GM19328 (cell line): ENCODE results near the gene SNAPC2.
"Not testable (repeated sequence)": the region's sequence is repeated elsewhere in the genome, so short reads cannot be mapped to it uniquely, and the experiment has no call there.

Experiments used
- ATAC-seq: cut with Tn5 transposase; IDR thresholded peaks from one replicate; pipeline ENCODE4 v1.9.1; 2021; ENCODE audit warnings: mild to moderate bottlenecking, moderate library complexity; ENCODE audit not compliant: unreplicated experiment

SNAPC2 gene

DNA sequence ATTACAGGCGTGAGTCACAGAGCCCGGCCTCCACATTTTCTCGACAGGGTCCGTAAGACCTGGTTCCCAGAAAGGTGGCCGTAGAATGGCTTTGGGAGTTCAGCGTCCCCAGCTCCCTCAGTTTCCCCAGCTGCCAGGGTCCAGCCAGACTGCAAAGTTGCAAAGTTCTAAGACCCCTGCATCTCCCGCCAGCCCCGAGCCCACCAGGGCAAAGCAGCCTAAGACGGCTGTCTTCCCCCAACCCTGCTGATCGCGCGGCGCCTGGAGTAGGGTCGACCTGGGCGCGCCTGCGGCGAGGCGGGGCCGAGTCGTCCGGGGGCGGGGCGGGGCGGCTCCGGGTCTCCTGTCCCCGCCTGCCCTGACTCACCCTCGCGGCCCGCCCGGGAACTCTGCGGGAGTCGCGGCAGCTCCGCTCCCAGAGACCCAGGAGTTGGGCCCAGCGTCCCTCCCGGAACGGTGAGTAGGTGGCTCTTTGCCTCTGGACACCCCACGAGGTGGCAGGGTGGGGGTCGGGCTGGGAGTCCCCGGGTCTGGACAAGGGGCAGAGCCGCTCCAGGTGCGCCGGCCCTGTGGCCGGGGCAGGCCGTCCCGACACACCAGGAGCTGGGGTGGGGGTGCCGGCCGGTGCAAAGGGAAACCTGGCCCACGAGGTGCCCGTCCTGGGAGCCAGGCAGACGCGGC is 31.9 kb upstream of the SNAPC2 start, which contains the start of gene LRRC8E:
Gene LRRC8E (plus strand): TSS at position 366 of the 681 bp plus-strand sequence. CDS start 7,094 bp downstream, outside the sequence.
- no peak for ATAC-seq

DNA sequence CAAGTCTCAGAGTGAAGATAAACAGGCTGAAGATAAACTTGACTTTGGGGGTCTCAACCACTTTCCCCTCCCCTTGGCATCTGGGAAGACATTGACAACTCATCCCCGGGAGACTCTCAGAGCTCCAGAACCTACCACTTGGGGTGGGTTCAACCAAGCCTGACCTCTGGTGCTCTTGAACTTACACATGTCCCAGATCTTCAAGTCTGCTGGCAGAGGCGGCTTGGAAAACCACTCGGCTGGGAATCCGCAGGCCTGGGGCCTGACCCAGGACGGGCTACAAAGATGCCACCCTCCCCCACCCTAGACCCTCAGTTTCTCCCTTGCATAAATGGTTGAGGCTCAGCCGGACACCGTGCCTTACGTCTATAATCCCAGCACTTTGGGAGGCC is 31.3 kb upstream of the SNAPC2 start:
- no peak for ATAC-seq

DNA sequence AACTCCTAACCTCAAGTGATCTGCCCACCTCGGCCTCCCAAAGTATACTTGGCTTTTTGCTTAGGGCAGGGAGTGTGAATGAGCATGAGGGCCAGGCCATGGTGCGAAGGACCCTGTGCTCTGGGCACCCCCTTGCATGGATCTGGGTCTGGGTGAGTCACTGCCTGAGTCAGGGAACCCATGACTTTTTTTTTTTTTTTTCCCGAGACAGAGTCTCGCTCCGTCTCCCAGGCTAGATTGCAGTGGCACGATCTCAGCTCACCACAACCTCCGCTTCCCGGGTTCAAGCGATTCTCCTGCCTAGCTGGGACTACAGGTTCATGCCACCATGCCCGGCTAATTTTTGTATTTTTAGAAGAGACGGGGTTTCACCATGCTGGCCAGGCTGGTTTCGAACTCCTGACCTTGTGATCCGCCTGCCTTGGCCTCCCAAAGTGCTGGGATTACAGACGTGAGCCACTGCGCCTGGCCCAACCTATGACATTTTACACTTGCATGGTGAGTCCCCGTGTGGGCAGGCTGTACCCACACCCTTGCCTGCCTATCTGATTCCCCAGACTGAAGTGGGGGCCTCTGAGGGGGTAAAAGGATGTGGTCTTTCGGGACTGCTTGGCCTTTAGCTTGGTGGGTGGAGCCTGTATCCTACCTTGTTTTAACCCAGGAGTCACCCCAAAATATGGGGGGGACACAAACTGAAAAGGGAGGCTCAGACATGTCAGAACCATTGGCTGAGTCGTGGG is 26.6 kb upstream of the SNAPC2 start:
- ATAC-seq: not testable (repeated sequence)

DNA sequence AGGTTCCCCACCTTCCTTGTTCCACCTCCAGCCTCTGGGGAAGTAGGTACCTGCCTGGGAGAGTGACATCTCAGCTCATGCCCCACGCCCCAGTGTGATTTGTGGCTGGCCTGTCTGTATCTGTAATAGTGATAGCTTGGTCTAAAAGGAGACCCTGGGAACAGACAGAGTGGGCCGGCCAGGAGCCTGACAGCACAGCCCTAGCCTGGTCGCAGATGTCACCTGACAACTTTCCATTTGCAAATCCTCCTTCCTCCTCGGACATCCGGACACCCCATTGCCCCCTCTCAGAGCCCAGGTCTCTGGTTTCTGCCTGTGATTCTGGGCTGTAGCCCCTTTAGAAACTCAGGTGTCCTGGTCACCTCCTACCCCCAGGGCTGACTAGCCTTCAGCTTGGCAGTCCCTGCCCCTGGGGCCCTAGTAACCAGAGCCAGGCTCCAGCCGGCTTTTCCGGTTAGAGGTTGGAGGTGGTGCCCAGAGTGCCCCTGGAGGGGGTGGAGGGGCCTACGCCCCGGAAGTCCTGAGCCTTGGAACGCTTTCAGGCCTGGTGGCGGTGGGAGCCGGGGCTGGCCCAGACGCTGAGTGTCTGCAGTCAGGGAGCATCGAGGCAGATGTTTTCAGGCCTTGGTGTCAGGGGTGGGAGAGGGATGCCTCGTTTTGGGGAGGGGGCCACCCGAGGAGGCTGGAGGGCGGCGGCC is 25.4 kb upstream of the SNAPC2 start:
- ATAC-seq: no peak

DNA sequence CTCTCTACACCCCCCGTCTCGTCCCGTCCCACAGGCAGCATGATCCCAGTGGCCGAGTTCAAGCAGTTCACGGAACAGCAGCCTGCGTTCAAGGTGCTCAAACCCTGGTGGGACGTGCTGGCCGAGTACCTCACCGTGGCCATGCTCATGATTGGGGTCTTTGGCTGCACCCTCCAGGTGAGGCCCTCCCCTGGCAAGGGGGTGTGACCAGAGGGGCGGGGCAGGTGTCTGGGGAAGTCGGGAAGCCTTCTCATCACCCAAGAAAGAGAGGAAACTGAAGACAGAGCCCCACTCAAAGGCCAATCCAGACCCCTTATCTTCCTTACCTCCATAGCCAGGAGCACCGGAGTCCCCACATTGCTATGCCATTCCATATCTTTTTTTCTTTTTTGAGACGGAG is 24.6 kb upstream of the SNAPC2 start:
- no peak for ATAC-seq

DNA sequence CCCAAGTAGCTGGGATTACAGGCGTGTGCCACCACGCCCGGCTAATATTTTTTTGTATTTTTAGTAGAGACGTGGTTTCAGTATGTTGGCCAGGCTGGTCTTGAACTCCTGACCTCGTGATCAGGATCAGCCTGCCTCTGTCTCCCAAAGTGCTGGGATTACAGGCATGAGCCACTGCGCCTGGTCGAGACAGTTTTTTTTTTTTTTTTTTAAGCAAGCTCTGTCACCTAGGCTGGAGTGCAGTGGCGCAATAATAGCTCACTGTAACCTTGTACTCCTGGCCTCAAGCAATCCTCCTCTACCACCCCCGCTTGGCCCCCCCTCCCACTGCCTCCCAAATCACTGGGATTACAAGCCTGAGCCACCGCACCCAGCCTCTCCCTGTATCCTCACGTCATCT is 22.8 kb upstream of the SNAPC2 start:
- no peak for ATAC-seq

DNA sequence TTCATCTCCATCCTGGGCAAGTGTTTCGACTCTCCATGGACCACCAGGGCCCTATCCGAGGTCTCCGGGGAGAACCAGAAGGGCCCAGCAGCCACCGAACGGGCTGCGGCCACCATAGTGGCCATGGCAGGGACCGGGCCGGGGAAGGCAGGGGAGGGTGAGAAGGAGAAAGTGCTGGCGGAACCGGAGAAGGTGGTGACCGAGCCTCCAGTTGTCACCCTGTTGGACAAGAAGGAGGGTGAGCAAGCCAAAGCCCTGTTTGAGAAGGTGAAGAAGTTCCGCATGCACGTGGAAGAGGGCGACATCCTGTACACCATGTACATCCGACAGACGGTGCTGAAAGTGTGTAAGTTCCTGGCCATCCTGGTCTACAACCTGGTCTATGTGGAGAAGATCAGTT is 21.2 kb upstream of the SNAPC2 start:
- ATAC-seq: no peak

DNA sequence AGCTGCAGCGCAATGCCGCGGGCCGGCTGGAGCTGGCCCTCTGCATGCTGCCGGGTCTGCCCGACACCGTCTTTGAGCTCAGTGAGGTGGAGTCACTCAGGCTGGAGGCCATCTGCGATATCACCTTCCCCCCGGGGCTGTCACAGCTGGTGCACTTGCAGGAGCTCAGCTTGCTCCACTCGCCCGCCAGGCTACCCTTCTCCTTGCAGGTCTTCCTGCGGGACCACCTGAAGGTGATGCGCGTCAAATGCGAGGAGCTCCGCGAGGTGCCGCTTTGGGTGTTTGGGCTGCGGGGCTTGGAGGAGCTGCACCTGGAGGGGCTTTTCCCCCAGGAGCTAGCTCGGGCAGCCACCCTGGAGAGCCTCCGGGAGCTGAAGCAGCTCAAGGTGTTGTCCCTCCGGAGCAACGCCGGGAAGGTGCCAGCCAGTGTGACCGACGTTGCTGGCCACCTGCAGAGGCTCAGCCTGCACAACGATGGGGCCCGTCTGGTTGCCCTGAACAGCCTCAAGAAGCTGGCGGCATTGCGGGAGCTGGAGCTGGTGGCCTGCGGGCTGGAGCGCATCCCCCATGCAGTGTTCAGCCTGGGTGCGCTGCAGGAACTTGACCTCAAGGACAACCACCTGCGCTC is 20.3 kb upstream of the SNAPC2 start:
- ATAC-seq: no peak

DNA sequence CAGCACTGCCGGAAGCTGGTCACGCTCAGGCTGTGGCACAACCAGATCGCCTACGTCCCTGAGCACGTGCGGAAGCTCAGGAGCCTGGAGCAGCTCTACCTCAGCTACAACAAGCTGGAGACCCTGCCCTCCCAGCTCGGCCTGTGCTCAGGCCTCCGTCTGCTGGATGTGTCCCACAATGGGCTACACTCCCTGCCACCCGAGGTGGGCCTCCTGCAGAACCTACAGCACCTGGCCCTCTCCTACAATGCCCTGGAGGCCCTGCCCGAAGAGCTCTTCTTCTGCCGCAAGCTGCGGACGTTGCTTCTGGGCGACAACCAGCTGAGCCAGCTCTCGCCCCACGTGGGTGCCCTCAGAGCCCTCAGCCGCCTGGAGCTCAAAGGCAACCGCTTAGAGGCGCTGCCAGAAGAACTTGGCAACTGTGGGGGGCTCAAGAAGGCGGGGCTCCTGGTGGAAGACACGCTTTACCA is 19.7 kb upstream of the SNAPC2 start:
- no peak for ATAC-seq

DNA sequence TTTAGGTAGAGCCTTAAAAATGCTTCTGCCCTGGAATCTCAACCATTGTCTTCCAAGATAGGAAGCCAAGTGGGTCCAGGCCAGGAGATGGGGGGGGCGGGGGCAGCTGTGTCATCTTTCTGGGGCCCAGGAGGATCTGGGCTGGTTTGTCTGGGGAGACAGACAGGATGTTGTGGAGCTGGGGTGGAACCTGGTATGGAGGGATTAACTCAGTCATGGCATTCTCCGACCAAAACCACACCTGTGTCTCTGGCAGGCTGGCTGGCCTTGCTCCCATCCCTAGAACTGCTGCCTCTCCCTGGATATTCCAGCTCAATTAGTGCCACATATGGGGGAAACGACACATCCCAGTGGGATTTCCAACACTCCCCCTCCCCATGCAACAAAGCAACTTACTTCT is 19.2 kb upstream of the SNAPC2 start:
- no peak for ATAC-seq

DNA sequence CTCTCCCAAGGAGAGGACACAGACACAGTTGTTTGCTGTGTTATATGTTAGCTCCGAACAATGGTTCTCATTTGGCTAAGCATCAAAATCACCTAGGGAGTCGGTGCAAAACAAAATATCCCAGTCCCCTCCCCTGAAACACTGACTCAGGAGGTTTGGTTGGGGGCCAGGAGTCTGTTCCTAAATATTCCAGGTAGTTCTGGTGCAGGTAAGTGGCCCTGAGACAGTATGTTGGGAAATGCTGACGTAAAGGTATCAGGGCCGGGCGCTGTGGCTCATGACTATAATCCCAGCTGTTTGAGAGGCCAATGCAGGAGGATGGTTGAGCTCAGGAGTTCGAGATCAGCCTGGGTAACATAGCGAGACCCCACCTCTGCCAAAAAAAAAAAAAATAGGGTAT is 18.8 kb upstream of the SNAPC2 start:
- ATAC-seq: no peak

DNA sequence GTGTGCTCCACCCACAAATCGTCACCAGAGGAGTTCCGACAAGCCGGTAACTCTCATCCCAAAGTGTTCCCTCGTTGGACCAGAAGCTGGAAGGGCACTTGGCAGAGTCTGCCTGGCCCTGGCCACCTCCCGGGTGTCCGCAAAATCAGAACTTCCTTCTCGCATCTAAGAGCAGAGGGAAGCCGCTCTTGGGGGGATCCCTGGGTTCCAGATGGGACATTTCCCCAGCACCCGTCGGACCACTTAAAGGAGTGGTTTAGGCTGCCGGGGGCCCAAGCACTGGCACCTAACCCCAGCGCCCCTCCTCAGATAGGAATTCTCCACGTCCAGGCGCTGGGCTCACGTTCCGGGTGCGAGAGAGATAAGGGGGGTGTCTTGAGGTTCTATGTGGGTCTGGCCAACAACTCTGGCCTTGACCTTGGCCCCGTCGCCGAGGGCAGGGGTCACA is 17.3 kb upstream of the SNAPC2 start:
- no peak for ATAC-seq

DNA sequence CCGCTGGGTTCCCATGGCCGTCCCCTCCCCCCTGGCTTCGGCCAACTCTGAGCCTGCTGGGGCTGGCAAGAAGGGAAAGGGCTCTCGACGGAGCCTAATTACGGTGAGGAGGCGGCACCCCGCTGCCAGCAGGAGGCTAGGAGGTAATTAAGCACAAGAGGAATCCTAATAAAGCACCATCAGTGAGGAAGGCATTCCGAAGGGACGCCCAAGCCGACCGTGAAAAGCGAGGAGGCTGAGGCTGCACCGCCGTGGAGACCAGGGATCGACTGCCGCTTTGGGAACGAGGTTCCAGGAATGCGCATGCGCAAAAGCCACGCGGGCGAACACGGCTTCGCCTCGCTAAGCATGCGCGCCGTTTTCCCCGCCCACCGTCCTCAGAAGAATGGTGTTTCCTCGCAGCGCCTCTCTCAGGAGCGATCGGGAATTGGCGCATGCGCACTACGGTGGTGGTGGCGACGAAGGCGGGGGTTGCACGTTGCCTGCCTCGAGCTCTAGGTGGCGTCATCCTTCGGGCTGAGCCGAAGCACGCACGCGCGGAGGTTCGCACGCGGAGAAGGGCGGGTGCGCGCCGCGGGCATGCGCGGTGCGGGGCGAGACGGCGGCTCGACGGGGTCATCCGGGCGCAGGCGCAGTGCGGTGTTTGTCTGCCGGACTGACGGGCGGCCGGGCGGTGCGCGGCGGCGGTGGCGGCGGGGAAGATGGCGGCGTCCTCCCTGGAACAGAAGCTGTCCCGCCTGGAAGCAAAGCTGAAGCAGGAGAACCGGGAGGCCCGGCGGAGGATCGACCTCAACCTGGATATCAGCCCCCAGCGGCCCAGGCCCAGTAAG is 16.7 kb upstream of the SNAPC2 start, which contains the start of gene MAP2K7:
Gene MAP2K7 (plus strand): TSS at position 634 of the 830 bp plus-strand sequence. CDS start 68 bp downstream, at position 702.
- ATAC-seq: peak; percentile 77

DNA sequence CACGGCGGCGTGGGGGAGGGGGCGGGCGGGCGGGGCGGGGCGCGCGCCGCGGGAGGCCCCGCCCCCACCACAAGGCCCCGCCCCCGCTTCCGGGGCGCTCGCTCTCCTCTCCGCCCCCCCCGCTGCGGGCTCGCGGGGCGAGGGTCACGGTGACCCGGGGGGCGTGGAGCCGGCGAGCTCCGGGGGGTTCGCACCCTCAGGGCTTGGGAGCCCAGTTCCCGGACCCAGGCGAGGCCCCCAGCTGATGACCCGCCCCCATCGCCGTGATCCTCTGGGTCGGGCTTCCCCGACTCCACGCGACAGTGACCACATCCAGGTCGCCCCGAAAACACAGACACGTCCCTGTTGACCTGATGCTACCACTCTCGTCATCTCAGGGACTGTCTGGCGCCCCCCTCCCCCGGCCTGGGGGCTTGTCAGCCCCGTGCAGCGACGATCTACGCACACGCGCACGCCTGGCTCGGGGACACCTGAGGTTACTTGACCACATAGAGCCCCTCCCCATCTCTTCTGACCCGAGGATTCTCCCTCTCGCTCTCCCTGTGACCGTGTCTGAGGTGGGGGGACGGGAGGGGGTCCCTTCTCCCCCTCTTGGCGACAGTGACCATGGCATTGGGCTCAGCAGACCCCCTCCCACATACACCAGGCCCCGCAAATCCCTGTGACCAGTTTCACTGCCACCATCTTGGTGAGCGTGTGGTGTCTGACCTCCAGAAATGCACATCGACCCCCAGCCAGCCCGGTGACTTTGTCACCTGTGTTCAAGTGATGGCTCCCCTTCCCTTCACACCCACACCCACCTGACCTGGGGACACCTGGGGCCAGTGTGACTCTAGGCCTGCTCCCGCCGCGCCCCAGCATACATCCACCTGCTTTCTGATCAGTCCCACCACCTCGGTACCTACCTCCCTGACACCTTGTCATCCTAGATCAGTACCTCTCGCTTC is 15.8 kb upstream of the SNAPC2 start:
- ATAC-seq: peak; percentile 41

DNA sequence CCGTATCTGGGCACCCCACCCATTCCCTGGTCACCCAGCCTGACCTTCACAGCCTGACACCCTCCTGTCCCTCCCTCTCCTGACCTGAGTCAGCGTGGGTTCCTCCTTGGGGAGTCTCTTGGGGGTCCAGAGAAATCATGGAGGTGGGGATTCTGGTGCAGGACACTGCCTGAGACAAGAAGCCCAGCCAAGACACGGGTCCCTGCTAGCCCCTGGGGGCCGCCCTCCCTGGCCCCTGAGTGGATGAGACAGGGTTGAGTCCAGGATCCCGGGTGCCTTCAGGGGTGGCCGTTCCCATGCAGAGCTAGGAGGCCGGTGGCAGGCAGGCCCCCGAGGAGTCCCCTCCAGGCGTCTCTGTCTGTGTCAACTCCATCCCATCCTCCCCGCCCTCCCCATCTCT is 14.9 kb upstream of the SNAPC2 start:
- ATAC-seq: no peak

DNA sequence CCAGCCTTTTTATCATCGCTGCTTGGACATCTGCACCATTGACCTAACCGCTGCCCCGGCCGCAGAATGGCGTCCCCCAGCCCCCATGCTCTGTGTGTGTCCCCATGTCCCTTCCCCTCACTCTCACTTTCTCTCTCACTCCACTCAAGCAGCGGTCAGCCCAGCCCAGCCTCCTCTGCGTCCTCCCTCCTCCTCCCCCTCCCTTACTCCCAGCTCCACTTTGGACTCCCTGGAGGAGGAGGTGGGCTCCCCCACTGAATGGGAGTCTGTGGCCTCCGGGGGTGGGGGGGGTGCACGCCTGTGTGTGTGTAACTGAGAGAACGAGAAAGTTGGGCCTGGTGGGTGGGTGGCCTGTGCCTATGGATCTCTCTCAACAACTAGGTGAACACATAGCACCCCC is 14.3 kb upstream of the SNAPC2 start:
- no peak for ATAC-seq

DNA sequence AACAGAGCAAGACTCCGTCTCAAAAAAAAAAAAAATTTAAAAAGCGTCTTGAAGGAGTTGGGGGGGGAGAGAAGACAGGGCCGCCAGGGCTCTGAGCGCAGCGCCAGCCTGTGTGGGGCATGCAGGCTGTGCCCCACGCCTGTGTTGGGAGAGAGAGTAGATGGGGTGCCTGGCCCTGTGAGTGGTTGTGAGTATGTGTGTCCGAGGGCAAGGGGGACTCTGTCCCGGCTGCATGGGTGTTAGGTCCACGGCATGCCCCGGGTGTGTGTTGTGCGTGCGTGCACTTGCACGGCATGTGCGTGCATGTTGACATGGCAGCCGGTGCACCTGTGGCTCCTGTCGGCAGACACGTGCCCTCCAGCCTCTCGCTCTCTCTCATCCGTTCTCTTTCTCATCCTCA is 13.0 kb upstream of the SNAPC2 start:
- no peak for ATAC-seq

DNA sequence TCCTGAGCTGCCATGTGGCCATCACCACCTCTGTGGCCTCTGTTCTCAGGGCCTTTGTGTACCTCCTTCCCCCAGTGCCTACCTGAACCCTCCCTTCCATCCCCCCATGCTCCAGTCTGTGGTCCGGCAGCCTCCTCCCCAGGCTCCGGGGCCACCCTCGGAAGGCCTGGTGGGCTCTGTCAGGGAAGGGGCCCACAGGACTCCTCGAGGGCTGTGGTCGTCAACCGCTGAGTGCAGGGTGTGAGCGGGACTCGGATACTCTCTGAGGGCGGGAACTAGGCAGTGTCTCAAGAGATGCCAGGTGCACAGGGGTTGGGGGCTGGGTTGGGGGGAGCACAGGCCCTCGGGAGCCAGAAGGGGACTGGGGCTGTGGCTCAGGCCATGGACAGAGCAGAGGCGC is 12.6 kb upstream of the SNAPC2 start:
- ATAC-seq: no peak

DNA sequence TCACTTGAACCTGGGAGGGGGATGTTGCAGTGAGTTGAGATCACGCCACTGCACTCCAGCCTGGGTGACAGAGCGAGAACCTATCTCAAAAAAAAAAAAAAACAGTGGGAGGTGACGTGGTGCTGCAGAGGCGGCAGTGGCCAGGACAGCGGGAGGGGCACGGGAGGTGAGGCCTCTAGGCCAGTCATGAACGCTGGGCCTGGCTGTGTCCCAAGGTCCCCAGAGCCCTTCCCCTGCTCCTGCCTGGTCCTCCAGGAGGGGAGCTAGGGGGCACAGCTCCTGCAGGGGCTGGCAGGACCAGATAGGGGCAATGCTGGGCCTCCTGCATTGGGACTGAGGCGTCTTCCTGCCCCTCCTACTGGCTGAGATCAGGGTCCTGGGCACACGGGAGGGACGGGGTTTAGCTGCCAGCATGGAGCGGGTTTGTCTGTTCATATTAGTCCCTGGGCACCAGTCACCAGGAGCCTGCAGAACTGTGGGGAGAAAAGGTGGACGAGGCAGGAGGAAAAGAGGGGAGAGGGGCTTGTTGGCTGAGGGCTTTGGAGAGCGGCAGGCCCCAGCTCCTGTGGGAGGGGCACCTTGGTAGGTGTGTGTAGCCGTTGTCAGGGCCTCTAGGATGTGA is 11.9 kb upstream of the SNAPC2 start:
- no peak for ATAC-seq
